HepG2 (cell line): ENCODE measurements around the gene TRPM5. TPM values are rescaled to one million over a fixed set of nuclear protein-coding genes. Genes with fewer than 3 reads are reported as not detected.

Source experiments
- ELF4 ChIP-seq: sonication (generic); formaldehyde crosslinking; IDR thresholded peaks from 2 replicates; pipeline ENCODE4 v1.5.0; 2020; ENCODE audit warnings: missing genetic modification reagents, mild to moderate bottlenecking, moderate library complexity, borderline replicate concordance
- SMAD3 ChIP-seq: sonication (generic); formaldehyde crosslinking; IDR thresholded peaks from 2 replicates; pipeline ENCODE4 v1.4.0; 2020; ENCODE audit warnings: missing genetic modification reagents
- SP5 ChIP-seq: IDR thresholded peaks from 2 replicates; pipeline ENCODE4 v1.6.1; 2016; ENCODE audit warnings: low read depth, borderline replicate concordance
- ZKSCAN1 ChIP-seq: fragments of 150-350 bp; IDR thresholded peaks from 2 replicates; pipeline ENCODE4 v1.6.1; 2014; ENCODE audit warnings: low read length
- ZNF10 ChIP-seq: sonication (generic); formaldehyde crosslinking; IDR thresholded peaks from 2 replicates; pipeline ENCODE4 v1.4.0; 2020; ENCODE audit warnings: mild to moderate bottlenecking, low read depth, missing genetic modification reagents, borderline replicate concordance
- ZNF20 ChIP-seq: sonication (generic); formaldehyde crosslinking; IDR thresholded peaks from 2 replicates; pipeline ENCODE4 v1.4.0; 2020; ENCODE audit warnings: mild to moderate bottlenecking, moderate library complexity, missing genetic modification reagents
- ZNF678 ChIP-seq: sonication (generic); formaldehyde crosslinking; IDR thresholded peaks from 2 replicates; pipeline ENCODE4 v1.4.0; 2020; ENCODE audit warnings: mild to moderate bottlenecking, missing genetic modification reagents
- ZNF850 ChIP-seq: sonication (generic); formaldehyde crosslinking; conservative IDR thresholded peaks from 2 replicates; pipeline ENCODE4 v1.9.0; 2021; ENCODE audit warnings: mild to moderate bottlenecking, missing genetic modification reagents
- polyA plus RNA-seq, 8 experiments: library from polyadenylated mRNA; depleted of rRNA in 3 of 8; stranded (reverse) in 7 of 8; unstranded in 1 of 8; fragments of >200 nt; fragmentation: Illumina TruSeq in 4 of 8; extraction: Trizol in 4 of 8; gene quantifications; 2 replicates each; pipeline versions ENCODE4 v1.2.1 to v1.2.3, GENCODE V29; 2011 to 2016; ENCODE audit warnings: low read depth in 4 of 8, missing spikeins in 1 of 8, mixed read lengths in 1 of 8; ENCODE audit not compliant: insufficient read depth in 1 of 8
- total RNA-seq, 5 experiments: library from RNA; depleted of rRNA; stranded (reverse); fragments of >200 nt; fragmentation: Illumina TruSeq; extraction: Trizol; gene quantifications; 2 replicates each; pipeline ENCODE4 v1.2.3, GENCODE V29; 2016; ENCODE audit warnings: low read depth in 1 of 5
- TF ChIP-seq, protein P1 (sequence below): sonication (generic); formaldehyde crosslinking; IDR thresholded peaks from 2 replicates; pipeline ENCODE4 v1.5.1; 2020; ENCODE audit warnings: mild to moderate bottlenecking, missing genetic modification reagents, borderline replicate concordance

TRPM5 gene
- total and polyA plus RNA-seq, 2 of the 13 experiments (the other 11 are each of a cell fraction or from before 2014, with no cell fraction given), result 0.12 TPM; not detected in 1

DNA sequence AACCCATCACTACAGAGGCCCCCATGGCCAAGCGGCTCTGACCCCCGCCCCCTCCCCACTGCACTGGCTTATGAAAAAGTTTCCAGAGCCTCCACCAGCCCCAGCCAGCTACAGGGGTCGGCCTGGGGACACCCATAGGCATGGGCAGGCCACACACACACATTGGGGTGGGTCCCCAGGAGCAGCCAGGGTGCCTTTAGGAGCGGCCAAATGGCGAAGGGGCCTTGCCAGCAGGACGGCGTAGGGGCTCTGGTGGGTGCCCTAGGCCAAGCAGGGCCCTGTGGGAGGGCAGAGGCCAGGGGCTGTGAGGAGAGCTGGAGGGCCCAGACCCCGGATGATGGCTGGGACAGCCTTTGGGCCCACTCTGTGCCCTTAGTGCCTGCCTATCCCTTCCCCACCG is 33.7 kb downstream of the TRPM5 start (continued):
- TF ChIP-seq ZNF10, result no peak
- TF ChIP-seq SP5 (CRISPR knock-in tag), result no peak
- TF ChIP-seq, protein P1, sequence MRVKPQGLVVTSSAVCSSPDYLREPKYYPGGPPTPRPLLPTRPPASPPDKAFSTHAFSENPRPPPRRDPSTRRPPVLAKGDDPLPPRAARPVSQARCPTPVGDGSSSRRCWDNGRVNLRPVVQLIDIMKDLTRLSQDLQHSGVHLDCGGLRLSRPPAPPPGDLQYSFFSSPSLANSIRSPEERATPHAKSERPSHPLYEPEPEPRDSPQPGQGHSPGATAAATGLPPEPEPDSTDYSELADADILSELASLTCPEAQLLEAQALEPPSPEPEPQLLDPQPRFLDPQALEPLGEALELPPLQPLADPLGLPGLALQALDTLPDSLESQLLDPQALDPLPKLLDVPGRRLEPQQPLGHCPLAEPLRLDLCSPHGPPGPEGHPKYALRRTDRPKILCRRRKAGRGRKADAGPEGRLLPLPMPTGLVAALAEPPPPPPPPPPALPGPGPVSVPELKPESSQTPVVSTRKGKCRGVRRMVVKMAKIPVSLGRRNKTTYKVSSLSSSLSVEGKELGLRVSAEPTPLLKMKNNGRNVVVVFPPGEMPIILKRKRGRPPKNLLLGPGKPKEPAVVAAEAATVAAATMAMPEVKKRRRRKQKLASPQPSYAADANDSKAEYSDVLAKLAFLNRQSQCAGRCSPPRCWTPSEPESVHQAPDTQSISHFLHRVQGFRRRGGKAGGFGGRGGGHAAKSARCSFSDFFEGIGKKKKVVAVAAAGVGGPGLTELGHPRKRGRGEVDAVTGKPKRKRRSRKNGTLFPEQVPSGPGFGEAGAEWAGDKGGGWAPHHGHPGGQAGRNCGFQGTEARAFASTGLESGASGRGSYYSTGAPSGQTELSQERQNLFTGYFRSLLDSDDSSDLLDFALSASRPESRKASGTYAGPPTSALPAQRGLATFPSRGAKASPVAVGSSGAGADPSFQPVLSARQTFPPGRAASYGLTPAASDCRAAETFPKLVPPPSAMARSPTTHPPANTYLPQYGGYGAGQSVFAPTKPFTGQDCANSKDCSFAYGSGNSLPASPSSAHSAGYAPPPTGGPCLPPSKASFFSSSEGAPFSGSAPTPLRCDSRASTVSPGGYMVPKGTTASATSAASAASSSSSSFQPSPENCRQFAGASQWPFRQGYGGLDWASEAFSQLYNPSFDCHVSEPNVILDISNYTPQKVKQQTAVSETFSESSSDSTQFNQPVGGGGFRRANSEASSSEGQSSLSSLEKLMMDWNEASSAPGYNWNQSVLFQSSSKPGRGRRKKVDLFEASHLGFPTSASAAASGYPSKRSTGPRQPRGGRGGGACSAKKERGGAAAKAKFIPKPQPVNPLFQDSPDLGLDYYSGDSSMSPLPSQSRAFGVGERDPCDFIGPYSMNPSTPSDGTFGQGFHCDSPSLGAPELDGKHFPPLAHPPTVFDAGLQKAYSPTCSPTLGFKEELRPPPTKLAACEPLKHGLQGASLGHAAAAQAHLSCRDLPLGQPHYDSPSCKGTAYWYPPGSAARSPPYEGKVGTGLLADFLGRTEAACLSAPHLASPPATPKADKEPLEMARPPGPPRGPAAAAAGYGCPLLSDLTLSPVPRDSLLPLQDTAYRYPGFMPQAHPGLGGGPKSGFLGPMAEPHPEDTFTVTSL (CRISPR knock-in tag), result peak; percentile 33; the same call in 1 of the 2 replicates
- no peak for TF ChIP-seq ZNF678
- TF ChIP-seq ZKSCAN1, result no peak
- no peak for TF ChIP-seq ZNF20 (CRISPR knock-in tag)
- TF ChIP-seq ELF4, result no peak
- no peak for TF ChIP-seq SMAD3 (CRISPR knock-in tag)
- 0 out of 2 replicates have a peak, but pooled peaks have one; percentile 64 for TF ChIP-seq ZNF850 (CRISPR knock-in tag)
